ENCODE results near the gene AK5.
"Not testable (repeated sequence)": the region's sequence is repeated elsewhere in the genome, so short reads cannot be mapped to it uniquely, and the experiment has no call there.

Gene AK5

GRCh38 chr1:77516106-77516505 lies 234.3 kb downstream of the AK5 start:
- DNase-seq (ENCODE audit: low spot score), result no peak
- Histone ChIP-seq H2AFZ (ENCODE audit: low read length) (no peak overlapping the region), H3K4ac (ENCODE audit: low read length) (no peak overlapping the region), H2BK12ac (ENCODE audit: low read length) (no peak overlapping the region), H2BK120ac (ENCODE audit: low read depth, low read length) (no peak overlapping the region), H2BK5ac (ENCODE audit: low read length) (no peak overlapping the region), H4K8ac (ENCODE audit: low read depth, low read length) (no peak overlapping the region), H2BK15ac (ENCODE audit: low read length) (no peak overlapping the region), H4K91ac (ENCODE audit: low read depth, low read length, poor library complexity) (no peak overlapping the region), H2AK5ac (ENCODE audit: low read depth, low read length) (no peak overlapping the region), H3K9ac (ENCODE audit: low read depth, low read length, poor library complexity) (no peak overlapping the region), H3K18ac (ENCODE audit: low read length) (no peak overlapping the region), H3K79me1 (ENCODE audit: low read depth, low read length) (no peaks in the 10 kb centered on the region), H3K4me3 (ENCODE audit: low read length in 2 of 2) (no peak overlapping the region), H3K27ac (replicated peaks; ENCODE audit: low read length) (no peak overlapping the region), H3K4me1 (ENCODE audit: control insufficient read depth in 2 of 2, insufficient read depth in 1 of 2, low read depth in 1 of 2, low read length in 2 of 2) (peaks cover 19 to 20% of the 10 kb centered on the region in 2 donors), H3K36me3 (replicated peaks in 1 of 2; ENCODE audit: control insufficient read depth in 2 of 2, insufficient read depth in 2 of 2, low read length in 2 of 2) (no peaks in the 10 kb centered on the region), H3K4me2 (ENCODE audit: insufficient read depth, low read length, poor library complexity, severe bottlenecking) (no peak overlapping the region), H3K23ac (ENCODE audit: low read depth, low read length, poor library complexity) (no peak overlapping the region), H3K9me3 (replicated peaks in 1 of 2; ENCODE audit: control insufficient read depth in 2 of 2, insufficient read depth in 1 of 2, low read depth in 1 of 2, low read length in 2 of 2) (peaks cover 2 to 3% of the 10 kb centered on the region in 2 donors), H3K27me3 (ENCODE audit: control insufficient read depth in 3 of 3, insufficient read depth in 3 of 3, low read depth in 1 of 3, low read length in 3 of 3) (no peaks in the 10 kb centered on the region), H3K14ac (ENCODE audit: low read length) (no peak overlapping the region)
- no CpG with 5 or more reads among the region's 2 CpGs for WGBS, 2 donors (ENCODE audit: extremely low coverage in 2 of 2, insufficient read length in 2 of 2, insufficient replicate concordance in 1 of 2)

GRCh38 chr1:77524038-77524437 lies 242.2 kb downstream of the AK5 start:
- Histone ChIP-seq H3K18ac (ENCODE audit: low read length) (no peak overlapping the region), H3K4me3 (ENCODE audit: low read length in 2 of 2) (no peak overlapping the region), H4K8ac (ENCODE audit: low read depth, low read length) (no peak overlapping the region), H3K14ac (ENCODE audit: low read length) (no peak overlapping the region), H3K9me3 (replicated peaks in 1 of 2; ENCODE audit: control insufficient read depth in 2 of 2, insufficient read depth in 1 of 2, low read depth in 1 of 2, low read length in 2 of 2) (peaks cover 2 to 3% of the 10 kb centered on the region in 2 donors), H3K23ac (ENCODE audit: low read depth, low read length, poor library complexity) (no peak overlapping the region), H3K4me1 (ENCODE audit: control insufficient read depth in 2 of 2, insufficient read depth in 1 of 2, low read depth in 1 of 2, low read length in 2 of 2) (no peaks in the 10 kb centered on the region), H3K27ac (replicated peaks; ENCODE audit: low read length) (no peak overlapping the region), H4K91ac (ENCODE audit: low read depth, low read length, poor library complexity) (no peak overlapping the region), H2BK5ac (ENCODE audit: low read length) (no peak overlapping the region), H3K4ac (ENCODE audit: low read length) (no peak overlapping the region), H2AFZ (ENCODE audit: low read length) (no peak overlapping the region), H3K36me3 (replicated peaks in 1 of 2; ENCODE audit: control insufficient read depth in 2 of 2, insufficient read depth in 2 of 2, low read length in 2 of 2) (no peaks in the 10 kb centered on the region), H3K9ac (ENCODE audit: low read depth, low read length, poor library complexity) (no peak overlapping the region), H2AK5ac (ENCODE audit: low read depth, low read length) (no peak overlapping the region), H2BK12ac (ENCODE audit: low read length) (no peak overlapping the region), H3K27me3 (ENCODE audit: control insufficient read depth in 3 of 3, insufficient read depth in 3 of 3, low read depth in 1 of 3, low read length in 3 of 3) (no peaks in the 10 kb centered on the region), H3K4me2 (ENCODE audit: insufficient read depth, low read length, poor library complexity, severe bottlenecking) (no peak overlapping the region), H3K79me1 (ENCODE audit: low read depth, low read length) (no peaks in the 10 kb centered on the region), H2BK120ac (ENCODE audit: low read depth, low read length) (no peak overlapping the region), H2BK15ac (ENCODE audit: low read length) (no peak overlapping the region)
- no CpG with 5 or more reads among the region's 3 CpGs for whole genome bisulfite sequencing, 2 donors (ENCODE audit: extremely low coverage in 2 of 2, insufficient read length in 2 of 2, insufficient replicate concordance in 1 of 2)
- no peak for DNase-seq (ENCODE audit: low spot score)

GRCh38 chr1:77531149-77531548 lies 249.3 kb downstream of the AK5 start:
- H2BK5ac ChIP-seq (ENCODE audit: low read length); H3K18ac ChIP-seq (ENCODE audit: low read length); H3K27me3 ChIP-seq (ENCODE audit: control insufficient read depth in 3 of 3, insufficient read depth in 3 of 3, low read depth in 1 of 3, low read length in 3 of 3); H3K4ac ChIP-seq (ENCODE audit: low read length); H3K4me3 ChIP-seq (ENCODE audit: low read length in 2 of 2); H2BK120ac ChIP-seq (ENCODE audit: low read depth, low read length); H3K36me3 ChIP-seq (replicated peaks in 1 of 2; ENCODE audit: control insufficient read depth in 2 of 2, insufficient read depth in 2 of 2, low read length in 2 of 2); H4K91ac ChIP-seq (ENCODE audit: low read depth, low read length, poor library complexity); DNase-seq (ENCODE audit: low spot score); H2AFZ ChIP-seq (ENCODE audit: low read length); H3K4me2 ChIP-seq (ENCODE audit: insufficient read depth, low read length, poor library complexity, severe bottlenecking); H3K4me1 ChIP-seq (ENCODE audit: control insufficient read depth in 2 of 2, insufficient read depth in 1 of 2, low read depth in 1 of 2, low read length in 2 of 2); H3K27ac ChIP-seq (replicated peaks; ENCODE audit: low read length); H2AK5ac ChIP-seq (ENCODE audit: low read depth, low read length); H3K14ac ChIP-seq (ENCODE audit: low read length); H2BK12ac ChIP-seq (ENCODE audit: low read length); H3K23ac ChIP-seq (ENCODE audit: low read depth, low read length, poor library complexity); H3K79me1 ChIP-seq (ENCODE audit: low read depth, low read length); H2BK15ac ChIP-seq (ENCODE audit: low read length); H3K9me3 ChIP-seq (replicated peaks in 1 of 2; ENCODE audit: control insufficient read depth in 2 of 2, insufficient read depth in 1 of 2, low read depth in 1 of 2, low read length in 2 of 2); H3K9ac ChIP-seq (ENCODE audit: low read depth, low read length, poor library complexity); H4K8ac ChIP-seq (ENCODE audit: low read depth, low read length): not testable (repeated sequence)
- no CpG with 5 or more reads among the region's 8 CpGs for WGBS, 2 donors (ENCODE audit: extremely low coverage in 2 of 2, insufficient read length in 2 of 2, insufficient replicate concordance in 1 of 2)

GRCh38 chr1:77531596-77532280 lies 249.9 kb downstream of the AK5 start:
- H3K18ac ChIP-seq (ENCODE audit: low read length); H3K79me1 ChIP-seq (ENCODE audit: low read depth, low read length); H2BK120ac ChIP-seq (ENCODE audit: low read depth, low read length); H2AK5ac ChIP-seq (ENCODE audit: low read depth, low read length); H2BK12ac ChIP-seq (ENCODE audit: low read length); H3K4ac ChIP-seq (ENCODE audit: low read length); H3K27me3 ChIP-seq (ENCODE audit: control insufficient read depth in 3 of 3, insufficient read depth in 3 of 3, low read depth in 1 of 3, low read length in 3 of 3); H3K36me3 ChIP-seq (replicated peaks in 1 of 2; ENCODE audit: control insufficient read depth in 2 of 2, insufficient read depth in 2 of 2, low read length in 2 of 2); H3K4me1 ChIP-seq (ENCODE audit: control insufficient read depth in 2 of 2, insufficient read depth in 1 of 2, low read depth in 1 of 2, low read length in 2 of 2); H4K8ac ChIP-seq (ENCODE audit: low read depth, low read length); H3K27ac ChIP-seq (replicated peaks; ENCODE audit: low read length); H4K91ac ChIP-seq (ENCODE audit: low read depth, low read length, poor library complexity); H2AFZ ChIP-seq (ENCODE audit: low read length); H3K9ac ChIP-seq (ENCODE audit: low read depth, low read length, poor library complexity); H2BK5ac ChIP-seq (ENCODE audit: low read length); H3K4me3 ChIP-seq (ENCODE audit: low read length in 2 of 2); H3K23ac ChIP-seq (ENCODE audit: low read depth, low read length, poor library complexity); DNase-seq (ENCODE audit: low spot score); H2BK15ac ChIP-seq (ENCODE audit: low read length); H3K14ac ChIP-seq (ENCODE audit: low read length); H3K4me2 ChIP-seq (ENCODE audit: insufficient read depth, low read length, poor library complexity, severe bottlenecking); H3K9me3 ChIP-seq (replicated peaks in 1 of 2; ENCODE audit: control insufficient read depth in 2 of 2, insufficient read depth in 1 of 2, low read depth in 1 of 2, low read length in 2 of 2): not testable (repeated sequence)
- WGBS, 2 donors (ENCODE audit: extremely low coverage in 2 of 2, insufficient read length in 2 of 2, insufficient replicate concordance in 1 of 2), result no CpG with 5 or more reads among the region's 49 CpGs
